Gastrocnemius medialis (tissue), 4 donors: Measurements from ENCODE around the gene APBA3. TPM values are rescaled to one million over a fixed set of nuclear protein-coding genes. Genes with fewer than 3 reads are reported as not detected.
"Not testable (repeated sequence)": the region's sequence is repeated elsewhere in the genome, so short reads cannot be mapped to it uniquely, and the experiment has no call there.

Experiments used
- ATAC-seq, 2 donors: fragments of 150-250 bp; one replicate each; pipeline ENCODE4 v1.9.1; 2016
- DNase-seq, 2 donors: peaks; one replicate each; pipeline ENCODE4 v3.0.0-alpha.2; 2019
- H3K27ac ChIP-seq, 4 donors: fragments of 200-600 bp; sonication (generic); 1 replicate in 1 of 4; 2 replicates in 3 of 4; pipeline ENCODE4 v1.5.1; 2016 to 2018; ENCODE audit warnings: mild to moderate bottlenecking in 2 of 4, moderate library complexity in 1 of 4
- H3K27me3 ChIP-seq, 3 donors: fragments of 200-600 bp; sonication (generic) in 2 of 3; 1 replicate in 1 of 3; 2 replicates in 2 of 3; pipeline versions ENCODE4 v1.5.1 to v1.6.0; 2016 to 2019; ENCODE audit warnings: mild to moderate bottlenecking in 1 of 3, moderate library complexity in 1 of 3
- H3K36me3 ChIP-seq, 2 donors: fragments of 200-600 bp; sonication (generic) in 1 of 2; one replicate each; pipeline ENCODE4 v1.5.1; 2017 to 2018
- H3K4me1 ChIP-seq, 2 donors: fragments of 200-600 bp; sonication (generic) in 1 of 2; one replicate each; pipeline ENCODE4 v1.5.1; 2016 to 2017; ENCODE audit warnings: mild to moderate bottlenecking in 2 of 2
- H3K4me3 ChIP-seq, 4 donors: fragments of 200-600 bp; sonication (generic) in 3 of 4; 1 replicate in 1 of 4; 2 replicates in 3 of 4; pipeline ENCODE4 v1.5.1; 2016 to 2019; ENCODE audit warnings: mild to moderate bottlenecking in 2 of 4
- H3K9me3 ChIP-seq, 3 donors: fragments of 200-600 bp; sonication (generic) in 2 of 3; 1 replicate in 1 of 3; 2 replicates in 2 of 3; pipeline ENCODE4 v1.5.1; 2016 to 2019
- POLR2A ChIP-seq, 2 donors: fragments of 450-650 bp; IDR thresholded peaks; one replicate each; pipeline ENCODE4 v1.6.1; 2017; ENCODE audit warnings: antibody characterized with exemption in 2 of 2, mild to moderate bottlenecking in 2 of 2, moderate library complexity in 2 of 2
- in situ Hi-C, 4 donors: fragments of 200-750 bp; cut with MboI; loops; one replicate each; pipeline versions ENCODE4 v1.15.0 to v1.8.0; 2017; ENCODE audit warnings: low sequenced_read_pairs in 4 of 4
- intact Hi-C: fragments of 100-400 bp; cut with DNase I; formaldehyde crosslinking; loops from one replicate; pipeline ENCODE4 v1.15.1; 2023; ENCODE audit warnings: low total_unique reads
- total RNA-seq, 4 donors: library from RNA; depleted of rRNA; stranded (reverse); fragments of >200 nt; gene quantifications; one replicate each; pipeline versions ENCODE4 v1.1.0 to v1.2.3, GENCODE V29; 2016
- TF ChIP-seq, protein P1 (sequence below), 5 experiments: fragments of 450-650 bp in 3 of 5; fragments of 200-600 bp in 2 of 5; sonication (generic) in 2 of 5; IDR thresholded peaks in 4 of 5; conservative IDR thresholded peaks in 1 of 5; 1 replicate in 4 of 5; 2 replicates in 1 of 5; pipeline ENCODE4 v1.5.1; 2016 to 2019; ENCODE audit warnings: antibody characterized with exemption in 5 of 5, mild to moderate bottlenecking in 3 of 5, moderate library complexity in 3 of 5

The APBA3 gene
- total RNA-seq, 4 donors from 2014 or later: 14.0 to 29.6 (median 27.4) TPM

GRCh38 chr19:3769494-3769893 is 8.0 kb upstream of the APBA3 start:
- DNase-seq: no peak
- H3K36me3 ChIP-seq: peaks cover 0 to 37% of the 10 kb centered on the region in 2 donors
- H3K27ac ChIP-seq: no peak overlapping the region
- no peaks in the 10 kb centered on the region for H3K27me3 ChIP-seq
- in situ Hi-C loops: no loop called here
- no peak for TF ChIP-seq POLR2A (IDR thresholded peaks at IDR 0.05)
- intact Hi-C loops: no loop called here
- no peaks in the 10 kb centered on the region for H3K4me1 ChIP-seq
- no peak overlapping the region for H3K4me3 ChIP-seq
- no peak for ATAC-seq
- H3K9me3 ChIP-seq: no peaks in the 10 kb centered on the region

- Histone ChIP-seq H3K36me3 (peaks cover 0 to 37% of the 10 kb centered on the region in 2 donors), H3K27me3 (no peaks in the 10 kb centered on the region)
- in situ Hi-C loops: no loop called here
Measured at GRCh38 chr19:3768748-3769099, 7.2 kb upstream of the APBA3 start.

GRCh38 chr19:3768015-3768747 is 6.7 kb upstream of the APBA3 start:
- no peak overlapping the region for H3K4me3 ChIP-seq
- no peak for TF ChIP-seq POLR2A (IDR thresholded peaks at IDR 0.05)
- TF ChIP-seq, protein P1, sequence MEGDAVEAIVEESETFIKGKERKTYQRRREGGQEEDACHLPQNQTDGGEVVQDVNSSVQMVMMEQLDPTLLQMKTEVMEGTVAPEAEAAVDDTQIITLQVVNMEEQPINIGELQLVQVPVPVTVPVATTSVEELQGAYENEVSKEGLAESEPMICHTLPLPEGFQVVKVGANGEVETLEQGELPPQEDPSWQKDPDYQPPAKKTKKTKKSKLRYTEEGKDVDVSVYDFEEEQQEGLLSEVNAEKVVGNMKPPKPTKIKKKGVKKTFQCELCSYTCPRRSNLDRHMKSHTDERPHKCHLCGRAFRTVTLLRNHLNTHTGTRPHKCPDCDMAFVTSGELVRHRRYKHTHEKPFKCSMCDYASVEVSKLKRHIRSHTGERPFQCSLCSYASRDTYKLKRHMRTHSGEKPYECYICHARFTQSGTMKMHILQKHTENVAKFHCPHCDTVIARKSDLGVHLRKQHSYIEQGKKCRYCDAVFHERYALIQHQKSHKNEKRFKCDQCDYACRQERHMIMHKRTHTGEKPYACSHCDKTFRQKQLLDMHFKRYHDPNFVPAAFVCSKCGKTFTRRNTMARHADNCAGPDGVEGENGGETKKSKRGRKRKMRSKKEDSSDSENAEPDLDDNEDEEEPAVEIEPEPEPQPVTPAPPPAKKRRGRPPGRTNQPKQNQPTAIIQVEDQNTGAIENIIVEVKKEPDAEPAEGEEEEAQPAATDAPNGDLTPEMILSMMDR (IDR thresholded peaks at IDR 0.05 in 4 of 5, conservative IDR thresholded peaks at IDR 0.05 in 1 of 5): no peak
- peaks cover 5% of the 10 kb centered on the region in 2 donors for H3K4me1 ChIP-seq
- no peaks in the 10 kb centered on the region for H3K9me3 ChIP-seq
- intact Hi-C loops: no loop called here
- no peak overlapping the region for H3K27ac ChIP-seq
- H3K36me3 ChIP-seq: peaks cover 0 to 37% of the 10 kb centered on the region in 2 donors
- H3K27me3 ChIP-seq: no peaks in the 10 kb centered on the region
- DNase-seq (no peak), ATAC-seq (no peak)
- in situ Hi-C loops: no loop called here

More at GRCh38 chr19:3768748-3769099, 7.2 kb upstream of the APBA3 start:
- H3K4me3 ChIP-seq: no peak overlapping the region
- DNase-seq: no peak
- intact Hi-C loops: no loop called here
- no peak overlapping the region for H3K27ac ChIP-seq
- TF ChIP-seq POLR2A (IDR thresholded peaks at IDR 0.05): no peak
- TF ChIP-seq, protein P1 (IDR thresholded peaks at IDR 0.05 in 4 of 5, conservative IDR thresholded peaks at IDR 0.05 in 1 of 5): no peak
- ATAC-seq: no peak
- H3K9me3 ChIP-seq: no peaks in the 10 kb centered on the region
- peaks cover 0 to under 1% of the 10 kb centered on the region in 2 donors for H3K4me1 ChIP-seq

GRCh38 chr19:3767050-3767449 is 5.6 kb upstream of the APBA3 start:
- Histone ChIP-seq H3K27ac (no peak overlapping the region), H3K4me1 (peaks cover 7 to 8% of the 10 kb centered on the region in 2 donors), H3K9me3 (no peaks in the 10 kb centered on the region), H3K27me3 (no peaks in the 10 kb centered on the region), H3K36me3 (peaks cover 0 to 37% of the 10 kb centered on the region in 2 donors), H3K4me3 (no peak overlapping the region)
- intact Hi-C loops: no loop called here
- ATAC-seq (no peak), DNase-seq (no peak)
- in situ Hi-C loops: no loop called here
- TF ChIP-seq POLR2A (IDR thresholded peaks at IDR 0.05): no peak
- TF ChIP-seq, protein P1 (IDR thresholded peaks at IDR 0.05 in 4 of 5, conservative IDR thresholded peaks at IDR 0.05 in 1 of 5): no peak

DNA sequence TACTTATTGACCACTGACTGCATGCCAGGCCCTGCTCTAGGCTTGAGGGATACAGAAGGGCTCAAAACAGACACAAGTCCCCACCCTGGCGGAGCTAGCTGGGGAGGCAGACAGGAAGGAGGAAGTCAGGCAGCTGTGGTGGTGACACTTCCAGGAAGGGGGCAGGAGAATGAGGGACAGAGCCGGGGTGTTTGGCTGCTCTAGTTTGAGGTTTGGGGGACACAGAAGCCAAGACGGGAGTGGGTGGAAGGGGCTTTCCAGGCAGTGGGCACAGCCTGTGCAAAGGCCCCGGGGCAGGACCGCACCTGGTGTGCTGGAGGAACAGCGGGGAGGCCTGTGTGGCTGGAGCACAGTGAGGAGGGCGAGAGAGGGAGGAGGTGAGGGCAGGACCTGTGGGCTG is 5.0 kb upstream of the APBA3 start:
- in situ Hi-C loops: no loop called here
- Histone ChIP-seq H3K36me3 (peaks cover 0 to 37% of the 10 kb centered on the region in 2 donors), H3K9me3 (no peaks in the 10 kb centered on the region), H3K27ac (no peak overlapping the region), H3K27me3 (no peaks in the 10 kb centered on the region), H3K4me3 (no peak overlapping the region), H3K4me1 (peaks cover 11 to 12% of the 10 kb centered on the region in 2 donors)
- TF ChIP-seq, protein P1 (IDR thresholded peaks at IDR 0.05 in 4 of 5, conservative IDR thresholded peaks at IDR 0.05 in 1 of 5): no peak
- TF ChIP-seq POLR2A (IDR thresholded peaks at IDR 0.05): no peak
- DNase-seq (no peak), ATAC-seq (no peak)
- intact Hi-C loops: no loop called here

DNA sequence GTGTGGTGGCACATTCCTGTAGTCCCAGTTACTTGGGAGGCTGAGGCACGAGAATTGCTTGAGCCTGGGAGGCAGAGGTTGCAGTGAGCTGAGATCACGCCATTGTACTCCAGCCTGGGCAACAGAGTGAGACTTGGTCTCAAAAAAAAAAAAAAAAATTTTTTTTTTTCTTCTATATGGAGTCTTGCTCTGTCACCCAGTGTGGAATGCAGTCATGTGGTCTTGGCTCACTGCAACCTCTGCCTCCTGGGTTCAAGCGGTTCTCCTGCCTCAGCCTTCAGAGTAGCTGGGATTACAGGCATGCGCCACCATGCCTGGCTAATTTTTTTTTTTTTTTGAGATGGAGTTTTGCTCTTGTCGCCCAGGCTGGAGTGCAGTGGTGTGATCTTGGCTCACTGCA is 4.3 kb upstream of the APBA3 start:
- H3K27me3 ChIP-seq, intact Hi-C loops, H3K27ac ChIP-seq, H3K9me3 ChIP-seq, in situ Hi-C loops, H3K4me3 ChIP-seq, ATAC-seq, DNase-seq: not testable (repeated sequence)
- Histone ChIP-seq H3K4me1 (peaks cover 12 to 15% of the 10 kb centered on the region in 2 donors), H3K36me3 (peaks cover 0 to 37% of the 10 kb centered on the region in 2 donors)
